Measurements from ENCODE around the gene MLIP. TPM values are rescaled to one million over a fixed set of nuclear protein-coding genes. Genes with fewer than 3 reads are reported as not detected.

MLIP gene
- total RNA-seq, 2 donors from 2014 or later = not detected

- Histone ChIP-seq H3K9ac (ENCODE audit: extremely low read depth, low read length, poor library complexity, severe bottlenecking) (no peak overlapping the region), H3K36me3 (ENCODE audit: control insufficient read depth, insufficient read depth, low read length) (no peaks in the 10 kb centered on the region), H3K9me3 (ENCODE audit: control insufficient read depth, low read length) (no peaks in the 10 kb centered on the region), H3K4me1 (ENCODE audit: control insufficient read depth, insufficient read depth, low read length) (no peaks in the 10 kb centered on the region), H3K4me3 (ENCODE audit: low read length) (no peak overlapping the region), H3K27ac (ENCODE audit: low read depth, low read length) (no peak overlapping the region), H3K27me3 (ENCODE audit: control insufficient read depth, insufficient read depth, low read length, poor library complexity, severe bottlenecking) (no peaks in the 10 kb centered on the region)
- no peak overlapping the region for H3K4me3 Mint-ChIP-seq
- no peak for TF ChIP-seq CTCF (conservative IDR thresholded peaks at IDR 0.05)
- no peaks in the 10 kb centered on the region for H3K4me1 Mint-ChIP-seq
- no peaks in the 10 kb centered on the region for H3K36me3 Mint-ChIP-seq (ENCODE audit: low read depth)
- H3K9me3 Mint-ChIP-seq = no peaks in the 10 kb centered on the region
- no peaks in the 10 kb centered on the region for H3K27me3 Mint-ChIP-seq (ENCODE audit: insufficient read depth)
- H3K27ac Mint-ChIP-seq = no peak overlapping the region
- 97 to 100% methylated on average over 1 of the region's 1 CpG for WGBS, 2 experiments (ENCODE audit: insufficient coverage in 1 of 2, insufficient read length in 1 of 2)
- no peak for DNase-seq
Observed at GRCh38 chr6:54282186-54282585, 170.9 kb downstream of the MLIP start.

DNA sequence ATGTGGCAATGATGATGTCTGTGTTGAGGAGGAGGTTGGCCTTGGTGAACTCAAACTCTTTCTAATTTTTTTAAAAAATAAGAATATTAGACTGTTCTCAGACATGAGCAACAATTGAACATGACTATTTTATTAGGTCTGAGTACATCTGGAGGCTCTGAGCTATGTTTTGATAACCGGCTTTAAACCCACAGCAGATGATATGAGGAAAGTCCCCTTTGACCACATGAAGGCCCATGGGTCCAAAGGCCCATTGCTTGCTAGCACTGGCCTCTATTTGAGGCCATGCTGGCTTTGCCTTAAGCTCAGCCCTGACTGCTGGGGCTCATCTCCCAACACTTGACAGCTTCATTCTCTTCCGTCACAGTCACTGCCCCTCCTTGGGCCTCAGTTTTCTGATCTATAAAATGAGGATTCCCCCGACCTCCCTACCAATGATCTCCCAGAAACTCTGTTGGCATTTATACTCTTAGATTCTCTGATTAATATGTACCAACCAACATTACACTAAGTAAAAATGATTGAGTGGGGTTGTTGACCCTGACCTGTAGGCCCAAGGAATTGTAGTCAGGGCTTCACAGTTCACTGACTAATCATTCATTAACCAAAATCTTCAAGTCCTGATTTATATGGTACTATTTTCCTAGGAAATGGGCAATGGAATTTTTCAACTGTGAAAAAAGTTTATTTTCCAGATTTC is 173.1 kb downstream of the MLIP start:
- TF ChIP-seq CTCF (conservative IDR thresholded peaks at IDR 0.05) = no peak
- Histone ChIP-seq H3K9ac (ENCODE audit: extremely low read depth, low read length, poor library complexity, severe bottlenecking) (no peak overlapping the region), H3K27me3 (ENCODE audit: control insufficient read depth, insufficient read depth, low read length, poor library complexity, severe bottlenecking) (no peaks in the 10 kb centered on the region), H3K27ac (ENCODE audit: low read depth, low read length) (no peak overlapping the region), H3K9me3 (ENCODE audit: control insufficient read depth, low read length) (no peaks in the 10 kb centered on the region), H3K4me1 (ENCODE audit: control insufficient read depth, insufficient read depth, low read length) (no peaks in the 10 kb centered on the region), H3K4me3 (ENCODE audit: low read length) (no peak overlapping the region), H3K36me3 (ENCODE audit: control insufficient read depth, insufficient read depth, low read length) (no peaks in the 10 kb centered on the region)
- Mint-ChIP-seq H3K4me3 (no peak overlapping the region), H3K4me1 (no peaks in the 10 kb centered on the region), H3K36me3 (ENCODE audit: low read depth) (no peaks in the 10 kb centered on the region), H3K27ac (no peak overlapping the region), H3K9me3 (no peaks in the 10 kb centered on the region), H3K27me3 (ENCODE audit: insufficient read depth) (no peaks in the 10 kb centered on the region)
- DNase-seq = no peak
- 87 to 100% methylated on average over 1 to 3 of the region's 3 CpGs for WGBS, 2 experiments (ENCODE audit: insufficient coverage in 1 of 2, insufficient read length in 1 of 2)

DNA sequence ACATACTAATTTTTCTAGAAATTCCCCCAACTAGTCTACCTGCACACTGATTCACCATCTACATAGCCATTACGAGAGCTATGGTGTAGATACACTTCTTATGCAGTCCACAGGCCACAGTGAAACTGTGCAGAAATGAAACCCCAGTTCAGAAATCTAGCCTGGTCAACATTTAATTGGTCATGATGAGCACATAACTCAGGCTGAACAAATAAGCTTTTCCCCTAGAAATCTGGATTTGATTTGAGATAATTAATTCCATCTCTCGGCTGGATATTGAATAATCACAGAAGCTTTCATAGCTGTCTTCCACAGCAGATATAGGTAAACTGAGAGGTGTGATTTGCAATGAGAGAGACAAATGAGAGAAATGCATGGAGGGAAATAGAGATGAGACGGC is 174.4 kb downstream of the MLIP start:
- H3K4me3 ChIP-seq (ENCODE audit: low read length) = no peak overlapping the region

More for the DNA sequence above, 174.4 kb downstream of the MLIP start:
- WGBS, 2 experiments (ENCODE audit: insufficient coverage in 1 of 2, insufficient read length in 1 of 2) = 92 to 100% methylated on average over 2 to 3 of the region's 3 CpGs
- no peak overlapping the region for H3K27ac Mint-ChIP-seq
- Histone ChIP-seq H3K4me1 (ENCODE audit: control insufficient read depth, insufficient read depth, low read length) (no peaks in the 10 kb centered on the region), H3K9ac (ENCODE audit: extremely low read depth, low read length, poor library complexity, severe bottlenecking) (no peak overlapping the region), H3K9me3 (ENCODE audit: control insufficient read depth, low read length) (no peaks in the 10 kb centered on the region), H3K27ac (ENCODE audit: low read depth, low read length) (no peak overlapping the region), H3K36me3 (ENCODE audit: control insufficient read depth, insufficient read depth, low read length) (no peaks in the 10 kb centered on the region), H3K27me3 (ENCODE audit: control insufficient read depth, insufficient read depth, low read length, poor library complexity, severe bottlenecking) (no peaks in the 10 kb centered on the region)
- no peak for DNase-seq
- H3K4me3 Mint-ChIP-seq = no peak overlapping the region
- no peaks in the 10 kb centered on the region for H3K4me1 Mint-ChIP-seq
- H3K9me3 Mint-ChIP-seq = no peaks in the 10 kb centered on the region
- no peaks in the 10 kb centered on the region for H3K27me3 Mint-ChIP-seq (ENCODE audit: insufficient read depth)
- no peaks in the 10 kb centered on the region for H3K36me3 Mint-ChIP-seq (ENCODE audit: low read depth)
- TF ChIP-seq CTCF (conservative IDR thresholded peaks at IDR 0.05) = no peak

All from endodermal cell (in vitro differentiated cells).